GM21390 (cell line): ENCODE measurements around the gene MYO7A.

Experiments
- ATAC-seq: cut with Tn5 transposase; IDR thresholded peaks from one replicate; pipeline ENCODE4 v1.9.1; 2021; ENCODE audit not compliant: unreplicated experiment

MYO7A gene

GRCh38 chr11:77212314-77213007, 84.4 kb downstream of the MYO7A start:
- ATAC-seq: no peak

- ATAC-seq: no peak
Observed at GRCh38 chr11:77213029-77213579, 85.1 kb downstream of the MYO7A start.

GRCh38 chr11:77213589-77214428, 85.8 kb downstream of the MYO7A start:
- ATAC-seq: no peak

- ATAC-seq: no peak
Observed at GRCh38 chr11:77214557-77214956, 86.5 kb downstream of the MYO7A start.

GRCh38 chr11:77215106-77215505, 87.1 kb downstream of the MYO7A start:
- ATAC-seq: no peak

- no peak for ATAC-seq
Observed at GRCh38 chr11:77217156-77217555, 89.1 kb downstream of the MYO7A start.

- ATAC-seq: no peak
Observed at GRCh38 chr11:77223797-77224196, 95.8 kb downstream of the MYO7A start.

- no peak for ATAC-seq
Observed at GRCh38 chr11:77230878-77231605, 103.0 kb downstream of the MYO7A start.

GRCh38 chr11:77231800-77232199, 103.8 kb downstream of the MYO7A start:
- ATAC-seq: no peak

GRCh38 chr11:77232242-77232641, 104.2 kb downstream of the MYO7A start:
- ATAC-seq: no peak

- no peak for ATAC-seq
Observed at GRCh38 chr11:77233011-77233410, 105.0 kb downstream of the MYO7A start.

- ATAC-seq: no peak
Observed at GRCh38 chr11:77236901-77237300, 108.9 kb downstream of the MYO7A start.

GRCh38 chr11:77244277-77245027, 116.4 kb downstream of the MYO7A start:
- no peak for ATAC-seq

- ATAC-seq: no peak
Observed at GRCh38 chr11:77249427-77249826, 121.4 kb downstream of the MYO7A start.

GRCh38 chr11:77250881-77251640, 123.0 kb downstream of the MYO7A start:
- ATAC-seq: no peak

GRCh38 chr11:77252555-77253270, 124.7 kb downstream of the MYO7A start:
- ATAC-seq: no peak

- no peak for ATAC-seq
Observed at GRCh38 chr11:77253690-77254089, 125.6 kb downstream of the MYO7A start.

GRCh38 chr11:77259641-77260040, 131.6 kb downstream of the MYO7A start:
- ATAC-seq: no peak

GRCh38 chr11:77262803-77263202, 134.8 kb downstream of the MYO7A start:
- ATAC-seq: no peak
